H1 (cell line): ENCODE data around the gene ARL14. TPM values are rescaled to one million over a fixed set of nuclear protein-coding genes. Genes with fewer than 3 reads are reported as not detected.

ENCODE experiments used
- CTCF ChIA-PET: fragments of 300-600 bp; sonication (Branson Sonifier 250); formaldehyde crosslinking; loops from one replicate; lab custom pipeline; 2021; ENCODE audit not compliant: partially characterized antibody; lab: Charles Lee
- POLR2A ChIA-PET: fragments of 300-600 bp; sonication (Branson Sonifier 250); formaldehyde crosslinking; loops from one replicate; lab custom pipeline; 2021; ENCODE audit warnings: inconsistent platforms; ENCODE audit not compliant: partially characterized antibody; lab: Charles Lee
- DNase-seq, 2 experiments: peaks; one replicate each; pipeline versions ENCODE4 v3.0.0 to v3.0.0-alpha.2; 2010 to 2022; ENCODE audit warnings: low spot score in 2 of 2, low read depth in 1 of 2, mixed read lengths in 1 of 2
- FAIRE-seq: peaks from 2 replicates; lab custom pipeline; 2011; peaks lifted over from hg19 to GRCh38; lab: Jason Lieb, UNC
- H2AFZ ChIP-seq: 2 replicates; pipeline ENCODE4 v1.8.1; 2012; ENCODE audit warnings: low read length, inconsistent platforms
- H2AK5ac ChIP-seq: 2 replicates; pipeline ENCODE4 v1.6.1; 2013; ENCODE audit warnings: low read depth, low read length
- H2BK120ac ChIP-seq: replicated peaks from 2 replicates; pipeline ENCODE3; 2013; ENCODE audit warnings: low read depth, low read length, inconsistent platforms
- H2BK12ac ChIP-seq: 2 replicates; pipeline ENCODE4 v1.6.1; 2013; ENCODE audit warnings: low read depth, low read length
- H2BK15ac ChIP-seq: 2 replicates; pipeline ENCODE4 v1.6.1; 2013; ENCODE audit warnings: low read length
- H2BK20ac ChIP-seq: 2 replicates; pipeline ENCODE4 v1.6.1; 2013; ENCODE audit warnings: low read length
- H2BK5ac ChIP-seq: 2 replicates; pipeline ENCODE4 v1.6.1; 2013; ENCODE audit warnings: low read depth, low read length
- H3K14ac ChIP-seq: 2 replicates; pipeline ENCODE4 v1.6.1; 2013; ENCODE audit warnings: inconsistent platforms; ENCODE audit not compliant: insufficient read length
- H3K18ac ChIP-seq: 2 replicates; pipeline ENCODE4 v1.6.1; 2013; ENCODE audit warnings: low read length; ENCODE audit errors: extremely low read depth
- H3K23ac ChIP-seq: 2 replicates; pipeline ENCODE4 v1.6.1; 2013; ENCODE audit warnings: inconsistent platforms; ENCODE audit not compliant: insufficient read length
- H3K23me2 ChIP-seq: 2 replicates; pipeline ENCODE4 v1.6.1; 2013; ENCODE audit warnings: low read depth, low read length
- H3K27ac ChIP-seq: 2 replicates; pipeline ENCODE4 v1.6.1; 2011; ENCODE audit warnings: low read depth, low read length, inconsistent platforms
- H3K27me3 ChIP-seq, 4 experiments: replicated peaks in 1 of 4; 1 replicate in 1 of 4; 2 replicates in 3 of 4; pipeline versions ENCODE4 v1.6.1 to v1.8.1; 2011 to 2013; ENCODE audit warnings: low read length in 3 of 4, mild to moderate bottlenecking in 3 of 4, inconsistent platforms in 2 of 4, mixed read lengths in 2 of 4, moderate library complexity in 1 of 4; ENCODE audit not compliant: control insufficient read depth in 3 of 4, insufficient read depth in 3 of 4; ENCODE audit errors: extremely low read depth in 1 of 4
- H3K36me3 ChIP-seq, 4 experiments: 2 replicates each; pipeline versions ENCODE4 v1.6.1 to v1.8.1; 2011 to 2013; ENCODE audit warnings: mild to moderate bottlenecking in 4 of 4, low read length in 3 of 4, moderate library complexity in 2 of 4, control low read depth in 1 of 4, inconsistent platforms in 1 of 4; ENCODE audit not compliant: insufficient read depth in 4 of 4, control insufficient read depth in 2 of 4
- H3K4ac ChIP-seq: replicated peaks from 2 replicates; pipeline ENCODE3; 2013; ENCODE audit warnings: low read length, low read depth, mixed read lengths, inconsistent platforms; ENCODE audit not compliant: insufficient read length
- H3K4me1 ChIP-seq, 4 experiments: replicated peaks in 1 of 4; 1 replicate in 1 of 4; 2 replicates in 3 of 4; pipeline versions ENCODE4 v1.6.1 to v1.8.1; 2011 to 2013; ENCODE audit warnings: low read length in 3 of 4, inconsistent platforms in 2 of 4, mixed read lengths in 1 of 4; ENCODE audit not compliant: insufficient read depth in 4 of 4, control insufficient read depth in 3 of 4
- H3K4me2 ChIP-seq, 2 experiments: 2 replicates each; pipeline versions ENCODE4 v1.6.1 to v1.8.1; 2011 to 2013; ENCODE audit warnings: low read depth in 2 of 2, low read length in 2 of 2, control low read depth in 1 of 2, inconsistent platforms in 1 of 2, mild to moderate bottlenecking in 1 of 2; ENCODE audit not compliant: insufficient read depth in 1 of 2
- H3K4me3 ChIP-seq, 4 experiments: fragments of 200-600, 300-600 bp in 1 of 4; sonication (generic), shearing (Covaris generic), sonication (Bioruptor Twin) in 1 of 4; 2 replicates each; pipeline versions ENCODE4 v1.5.1 to v1.8.1; 2011 to 2016; ENCODE audit warnings: low read length in 4 of 4, low read depth in 3 of 4, control low read depth in 2 of 4, inconsistent platforms in 2 of 4, mild to moderate bottlenecking in 2 of 4, mixed read lengths in 1 of 4, moderate library complexity in 1 of 4; ENCODE audit not compliant: insufficient read depth in 2 of 4; ENCODE audit errors: extremely low read depth in 1 of 4
- H3K56ac ChIP-seq: replicated peaks from 2 replicates; pipeline ENCODE3; 2013; ENCODE audit warnings: low read depth, mild to moderate bottlenecking, mixed read lengths, low read length, inconsistent platforms; ENCODE audit not compliant: insufficient read length
- H3K79me1 ChIP-seq: 2 replicates; pipeline ENCODE4 v1.6.1; 2013; ENCODE audit warnings: low read depth, low read length, control low read depth
- H3K79me2 ChIP-seq, 2 experiments: 2 replicates each; pipeline versions ENCODE4 v1.6.1 to v1.8.1; 2012 to 2013; ENCODE audit warnings: low read length in 2 of 2, mild to moderate bottlenecking in 2 of 2, inconsistent platforms in 1 of 2; ENCODE audit not compliant: insufficient read depth in 2 of 2, control insufficient read depth in 1 of 2
- H3K9ac ChIP-seq, 4 experiments: replicated peaks in 1 of 4; 1 replicate in 1 of 4; 2 replicates in 3 of 4; pipeline versions ENCODE4 v1.6.1 to v1.8.1; 2011 to 2013; ENCODE audit warnings: low read depth in 3 of 4, low read length in 3 of 4, control low read depth in 2 of 4, mild to moderate bottlenecking in 2 of 4, moderate library complexity in 2 of 4, inconsistent platforms in 1 of 4; ENCODE audit errors: extremely low read depth in 1 of 4
- H3K9me3 ChIP-seq, 2 experiments: 2 replicates each; pipeline versions ENCODE4 v1.6.1 to v1.8.1; 2012 to 2013; ENCODE audit warnings: mild to moderate bottlenecking in 2 of 2, moderate library complexity in 2 of 2, control low read depth in 1 of 2, inconsistent platforms in 1 of 2, low read depth in 1 of 2, low read length in 1 of 2, mixed read lengths in 1 of 2; ENCODE audit not compliant: insufficient read depth in 2 of 2
- H4K20me1 ChIP-seq, 2 experiments: replicated peaks in 1 of 2; 2 replicates each; pipeline versions ENCODE3 to v1.8.1; 2011 to 2013; ENCODE audit warnings: inconsistent platforms in 2 of 2, low read length in 2 of 2, mild to moderate bottlenecking in 1 of 2; ENCODE audit not compliant: insufficient read depth in 2 of 2, control insufficient read depth in 1 of 2
- H4K5ac ChIP-seq: 2 replicates; pipeline ENCODE4 v1.6.1; 2013; ENCODE audit warnings: low read length, low read depth, mixed read lengths, inconsistent platforms; ENCODE audit not compliant: insufficient read length
- H4K8ac ChIP-seq: 2 replicates; pipeline ENCODE4 v1.8.0; 2013; ENCODE audit warnings: mild to moderate bottlenecking, moderate library complexity, low read length, inconsistent platforms; ENCODE audit not compliant: insufficient read depth; ENCODE audit errors: extremely low read depth
- H4K91ac ChIP-seq: replicated peaks from 2 replicates; pipeline ENCODE3; 2013; ENCODE audit warnings: low read length, mixed read lengths, inconsistent platforms; ENCODE audit not compliant: insufficient read length
- BCL11A ChIP-seq, 2 experiments: IDR thresholded peaks; one replicate each; pipeline ENCODE4 v1.6.1; 2011; ENCODE audit warnings: low read depth in 2 of 2, low read length in 2 of 2, mild to moderate bottlenecking in 2 of 2
- CTCF ChIP-seq, 3 experiments: IDR thresholded peaks; 1 replicate in 2 of 3; 2 replicates in 1 of 3; pipeline versions ENCODE4 v1.5.1 to v1.6.1; 2011; ENCODE audit warnings: low read length in 3 of 3, mild to moderate bottlenecking in 3 of 3, inconsistent platforms in 2 of 3, low read depth in 1 of 3, moderate library complexity in 1 of 3; ENCODE audit not compliant: insufficient read depth in 1 of 3; ENCODE audit errors: control extremely low read depth in 1 of 3
- E2F6 ChIP-seq: IDR thresholded peaks from 2 replicates; pipeline ENCODE4 v1.6.1; 2012; ENCODE audit warnings: inconsistent platforms
- KDM1A ChIP-seq: fragments of 200-600, 300-600 bp; sonication (generic); IDR thresholded peaks from 2 replicates; pipeline ENCODE4 v1.7.1; 2016; ENCODE audit warnings: mild to moderate bottlenecking, low read length, borderline replicate concordance
- NRF1 ChIP-seq: IDR thresholded peaks from 2 replicates; pipeline ENCODE4 v1.6.1; 2011; ENCODE audit warnings: mild to moderate bottlenecking, low read depth, low read length, improper control_type of control experiment
- POU5F1 ChIP-seq: IDR thresholded peaks from 2 replicates; pipeline ENCODE4 v1.6.1; 2011; ENCODE audit warnings: low read depth, mild to moderate bottlenecking, low read length, moderate library complexity
- RFX5 ChIP-seq: IDR thresholded peaks from 2 replicates; pipeline ENCODE4 v1.6.1; 2011; ENCODE audit warnings: low read depth, low read length, improper control_type of control experiment, borderline replicate concordance
- SP1 ChIP-seq: IDR thresholded peaks from 2 replicates; pipeline ENCODE4 v1.6.1; 2011; ENCODE audit warnings: low read depth, low read length
- SUZ12 ChIP-seq: fragments of 200-600 bp; sonication (generic); IDR thresholded peaks from 2 replicates; pipeline ENCODE4 v1.6.1; 2012; ENCODE audit warnings: mild to moderate bottlenecking, inconsistent platforms, low read length, moderate library complexity, mixed read lengths
- TAF7 ChIP-seq: optimal IDR thresholded peaks from 2 replicates; pipeline ENCODE3; 2011; ENCODE audit warnings: low read depth, mild to moderate bottlenecking, inconsistent platforms, low read length, moderate library complexity, borderline replicate concordance
- TEAD4 ChIP-seq: IDR thresholded peaks from 2 replicates; pipeline ENCODE4 v1.6.1; 2012; ENCODE audit warnings: low read depth, low read length, inconsistent platforms, mixed read lengths
- WGBS, 2 experiments: shearing (Covaris generic) in 1 of 2; methylation state at CpG; one replicate each; pipeline versions ENCODE4 v1.1.6 to v1.1.7; 2013 to 2015; ENCODE audit warnings: low lambda C conversion rate in 2 of 2, mixed read lengths in 2 of 2, inconsistent platforms in 1 of 2, low coverage in 1 of 2, missing lambda C conversion rate in 1 of 2; ENCODE audit not compliant: insufficient replicate concordance in 2 of 2, insufficient coverage in 1 of 2, insufficient read length in 1 of 2; ENCODE audit errors: extremely low coverage in 1 of 2, missing lambda C conversion rate in 1 of 2; 5-methylcytosine and 5-hydroxymethylcytosine counted together
- polyA plus RNA-seq, 7 experiments: library from polyadenylated mRNA; depleted of rRNA in 3 of 7; stranded (reverse) in 5 of 7; unstranded in 2 of 7; fragments of >200 nt in 5 of 7; fragments of 200-250 nt in 2 of 7; gene quantifications; 1 replicate in 5 of 7; 2 replicates in 1 of 7; 4 replicates in 1 of 7; pipeline versions ENCODE4 v1.2.1 to v1.2.3, GENCODE V29; 2011 to 2013; ENCODE audit warnings: missing spikeins in 2 of 7, mixed read lengths in 2 of 7
- total RNA-seq: library from RNA; stranded (reverse); fragmentation: NEBNext Ultra II Directional; extraction: Animal tissue kit (Norgen Biotek cat#: 25700); gene quantifications from 2 replicates; pipeline ENCODE4 v1.2.1, GENCODE V29; 2021

The ARL14 gene
- total and polyA plus RNA-seq, 2 of the 8 experiments (the other 6 are each of a cell fraction or from before 2014, with no cell fraction given), result not detected

- no peaks in the 10 kb centered on the region for H3K23me2 ChIP-seq
- no peak for DNase-seq
- H3K9ac ChIP-seq, result no peak overlapping the region
- no peak overlapping the region for H3K56ac ChIP-seq
- no peak overlapping the region for H2AFZ ChIP-seq
- no peak overlapping the region for H2BK12ac ChIP-seq
- H2BK15ac ChIP-seq, result no peak overlapping the region
- no peak overlapping the region for H3K4me2 ChIP-seq
- no peak overlapping the region for H2BK5ac ChIP-seq
- no peak overlapping the region for H3K23ac ChIP-seq
- H3K27me3 ChIP-seq, result no peaks in the 10 kb centered on the region
- no peak for FAIRE-seq
- no peak overlapping the region for H4K5ac ChIP-seq
- H3K27ac ChIP-seq, result no peak overlapping the region
- no peaks in the 10 kb centered on the region for H3K79me1 ChIP-seq
- no peak overlapping the region for H2AK5ac ChIP-seq
- no peaks in the 10 kb centered on the region for H3K36me3 ChIP-seq
- 86% methylated on average over 1 of the region's 1 CpG; no CpG with 5 or more reads in 1 of the 2 experiments for WGBS, 2 experiments
- no peak overlapping the region for H4K91ac ChIP-seq
- H3K4me1 ChIP-seq, result no peaks in the 10 kb centered on the region
- no peak overlapping the region for H2BK20ac ChIP-seq
- H2BK120ac ChIP-seq, result no peak overlapping the region
- H3K9me3 ChIP-seq, result no peaks in the 10 kb centered on the region
- H3K4me3 ChIP-seq, result no peak overlapping the region
- H3K79me2 ChIP-seq, result no peaks in the 10 kb centered on the region
- H4K8ac ChIP-seq, result no peak overlapping the region
- no peaks in the 10 kb centered on the region for H4K20me1 ChIP-seq
- H3K18ac ChIP-seq, result no peak overlapping the region
- no peak overlapping the region for H3K4ac ChIP-seq
- H3K14ac ChIP-seq, result no peak overlapping the region
- CTCF ChIA-PET, result interaction anchor here (1.2 to 1.5 kb wide), 4 partner anchors 9 to 576 kb away, joined by 3 to 13 read pairs (median 4); no protein-coding TSS in a partner anchor
- POLR2A ChIA-PET, result no interaction called here
- no peak for TF ChIP-seq POU5F1
- no peak for TF ChIP-seq SP1
- no peak for TF ChIP-seq TEAD4
- TF ChIP-seq BCL11A (IDR thresholded peaks at IDR 0.05; ENCODE audit: low read depth in 2 of 2, low read length in 2 of 2), result no peak
- TF ChIP-seq RFX5, result no peak
- no peak for TF ChIP-seq CTCF (IDR thresholded peaks at IDR 0.05; ENCODE audit: control extremely low read depth in 1 of 3, insufficient read depth in 1 of 3, low read depth in 1 of 3, low read length in 3 of 3)
- no peak for TF ChIP-seq E2F6
- no peak for TF ChIP-seq NRF1
- TF ChIP-seq TAF7, result no peak
- TF ChIP-seq SUZ12, result no peak
- no peak for TF ChIP-seq KDM1A
Observed at GRCh38 chr3:160698599-160699195, 21.7 kb downstream of the ARL14 start.
